ENCODE results near the gene SPDYC.
"Not testable (repeated sequence)": the region's sequence is repeated elsewhere in the genome, so short reads cannot be mapped to it uniquely, and the experiment has no call there.

Gene SPDYC

GRCh38 chr11:65134240-65134951, 35.6 kb upstream of the SPDYC start, which contains the start of gene SYVN1:
TSS of gene SYVN1 (minus strand) at chr11:65134519. CDS start at chr11:65133601, 918 bp downstream.
- peak; percentile 92 for DNase-seq (ENCODE audit: low spot score)

- peak; percentile 95 for DNase-seq (ENCODE audit: low spot score)
Observed at GRCh38 chr11:65134952-65135632, 34.9 kb upstream of the SPDYC start.

DNA sequence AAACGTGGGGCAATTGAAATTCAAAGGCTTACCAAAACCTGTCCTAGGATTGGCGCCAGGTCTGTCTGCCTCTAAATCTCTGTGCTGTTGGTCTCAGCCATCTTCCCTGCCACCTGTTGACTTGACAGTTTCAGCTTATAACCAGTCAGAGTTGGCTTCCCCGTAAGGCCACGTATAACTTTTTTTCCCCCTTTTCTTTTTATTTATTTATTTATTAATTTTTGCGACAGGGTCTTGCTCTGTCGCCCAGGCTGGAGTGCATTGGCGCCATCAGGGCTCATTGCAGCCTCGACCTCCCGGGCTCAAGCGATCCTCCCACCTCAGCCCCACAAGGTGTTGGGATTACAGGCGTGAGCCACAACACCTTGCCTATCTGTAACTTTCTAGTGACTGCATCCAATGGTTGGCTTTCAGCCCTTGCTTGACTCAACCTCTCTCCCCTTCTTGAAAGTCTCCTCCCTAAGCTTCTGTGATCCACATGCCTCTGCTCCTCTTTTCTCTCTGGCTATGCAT, 34.3 kb upstream of the SPDYC start:
- no peak for DNase-seq (ENCODE audit: low spot score)

DNA sequence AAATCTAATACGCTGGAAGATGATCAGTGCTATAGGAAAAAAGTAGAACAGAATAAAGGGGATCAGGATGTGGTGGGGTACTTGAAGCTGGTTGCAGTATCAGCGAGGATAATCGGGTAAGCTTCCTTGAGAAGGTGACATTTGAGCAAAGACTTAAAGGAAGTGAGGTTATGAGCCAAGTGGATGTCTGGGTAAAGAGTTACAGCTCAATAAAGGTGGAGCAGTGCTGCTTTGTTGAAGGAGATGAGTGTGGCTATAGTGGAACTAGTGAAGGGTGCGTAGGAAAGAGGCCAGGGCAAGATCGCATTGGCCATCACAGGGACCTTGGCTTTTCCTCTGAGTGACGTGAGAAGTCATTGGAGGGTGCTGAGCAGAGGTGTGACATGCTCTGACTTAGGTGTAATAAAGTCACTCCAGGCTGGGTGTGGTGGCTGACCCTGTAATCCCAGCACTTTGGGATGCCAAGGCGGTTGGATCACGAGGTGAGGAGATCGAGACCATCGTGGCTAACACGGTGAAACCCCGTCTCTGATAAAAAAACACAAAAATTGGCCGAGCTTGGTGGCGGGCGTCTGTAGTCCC, 33.4 kb upstream of the SPDYC start:
- no peak for DNase-seq (ENCODE audit: low spot score)

- no peak for DNase-seq (ENCODE audit: low spot score)
Observed at GRCh38 chr11:65141896-65142494, 28.0 kb upstream of the SPDYC start.

- no peak for DNase-seq (ENCODE audit: low spot score)
Observed at GRCh38 chr11:65147352-65148075, 22.5 kb upstream of the SPDYC start.

GRCh38 chr11:65148657-65149056, 21.4 kb upstream of the SPDYC start:
- DNase-seq (ENCODE audit: low spot score) = no peak

- DNase-seq (ENCODE audit: low spot score) = not testable (repeated sequence)
Observed at GRCh38 chr11:65150131-65150508, 19.9 kb upstream of the SPDYC start.

DNA sequence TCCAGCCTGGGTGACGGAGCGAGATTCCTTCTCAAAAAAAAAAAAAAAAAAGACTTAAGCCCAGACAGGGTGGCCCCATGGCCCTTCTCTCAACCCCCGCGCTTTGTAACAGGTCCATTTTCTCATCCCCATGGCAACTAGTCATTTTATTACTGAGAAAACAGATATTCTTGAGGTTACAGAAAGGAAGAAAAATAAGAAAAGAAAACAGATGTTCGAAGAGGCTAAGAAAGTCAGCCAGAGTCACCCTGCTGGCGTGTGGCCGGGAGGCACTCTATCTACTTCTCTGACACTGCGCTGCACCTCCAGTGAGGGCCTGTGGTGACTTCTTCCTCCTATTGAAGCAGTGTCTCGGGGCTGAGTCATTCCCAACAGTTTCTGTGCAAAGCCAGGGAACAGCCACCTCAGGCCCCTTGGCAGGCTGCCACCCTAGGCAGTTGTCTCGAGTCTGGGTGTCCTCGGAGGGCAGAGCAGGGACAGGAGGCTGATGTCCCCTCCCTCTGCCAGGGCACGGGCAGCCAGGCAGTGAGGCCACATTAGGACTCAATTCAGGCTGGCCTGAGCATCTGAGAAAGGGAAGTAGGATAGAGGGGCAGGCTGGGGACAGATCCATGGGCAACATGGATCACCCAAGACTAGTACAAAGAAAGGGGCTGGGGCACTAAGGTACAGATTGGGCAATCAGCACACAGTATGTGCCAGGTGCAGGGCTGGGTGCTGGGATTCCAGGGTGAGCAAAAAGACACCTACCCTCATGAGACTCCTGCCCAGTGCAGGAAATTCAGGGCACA, 19.3 kb upstream of the SPDYC start:
- peak; percentile 78 for DNase-seq (ENCODE audit: low spot score)

DNA sequence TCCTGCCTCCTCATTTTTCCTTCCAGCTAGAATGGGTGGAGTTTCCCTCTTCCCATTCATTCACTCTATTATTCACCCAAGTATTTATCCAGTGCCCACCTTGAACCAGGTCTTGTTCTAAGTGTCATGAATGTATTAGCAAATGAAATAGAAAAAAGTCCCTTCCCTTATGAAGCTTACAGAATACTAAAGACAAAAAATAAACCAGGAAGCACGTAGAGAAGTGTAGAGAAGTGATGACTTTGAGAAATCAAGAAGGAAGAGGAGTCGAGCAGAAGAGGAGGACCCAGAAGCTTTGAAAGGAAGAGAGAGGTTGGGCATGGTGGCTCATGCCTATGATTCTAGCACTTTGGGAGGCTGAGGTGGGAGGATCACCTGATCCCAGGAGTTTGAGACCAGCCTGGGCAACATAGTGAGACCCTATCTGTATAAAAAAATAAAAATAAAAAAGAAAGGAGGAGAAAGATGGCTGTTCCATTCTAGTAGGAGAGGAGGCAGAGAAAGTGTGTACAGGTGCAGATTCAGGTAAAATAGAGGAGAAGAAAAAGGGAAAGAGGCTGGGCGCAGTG, 18.6 kb upstream of the SPDYC start:
- DNase-seq (ENCODE audit: low spot score) = no peak

DNA sequence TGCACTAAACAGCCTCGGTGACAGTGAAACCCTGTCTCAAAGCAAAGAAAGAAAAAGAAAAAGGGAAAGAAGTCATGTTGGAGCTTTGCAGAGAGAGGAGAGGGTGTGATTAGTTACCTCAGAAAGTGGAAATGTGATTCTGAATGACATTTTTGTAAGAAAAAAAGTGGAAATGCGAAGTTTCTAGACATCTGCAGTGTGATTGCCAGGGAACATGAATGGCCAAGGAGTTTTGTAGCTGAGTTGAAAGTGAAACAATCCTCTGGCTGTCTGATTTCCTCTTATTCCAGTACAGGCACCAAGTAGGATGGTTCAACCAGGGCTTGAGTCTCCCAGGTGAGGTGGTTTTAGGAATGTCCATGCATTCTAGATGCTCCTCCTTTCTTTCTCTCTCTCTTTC, 17.9 kb upstream of the SPDYC start:
- DNase-seq (ENCODE audit: low spot score) = no peak

- DNase-seq (ENCODE audit: low spot score) = no peak
Observed at GRCh38 chr11:65156256-65156655, 13.8 kb upstream of the SPDYC start.

DNA sequence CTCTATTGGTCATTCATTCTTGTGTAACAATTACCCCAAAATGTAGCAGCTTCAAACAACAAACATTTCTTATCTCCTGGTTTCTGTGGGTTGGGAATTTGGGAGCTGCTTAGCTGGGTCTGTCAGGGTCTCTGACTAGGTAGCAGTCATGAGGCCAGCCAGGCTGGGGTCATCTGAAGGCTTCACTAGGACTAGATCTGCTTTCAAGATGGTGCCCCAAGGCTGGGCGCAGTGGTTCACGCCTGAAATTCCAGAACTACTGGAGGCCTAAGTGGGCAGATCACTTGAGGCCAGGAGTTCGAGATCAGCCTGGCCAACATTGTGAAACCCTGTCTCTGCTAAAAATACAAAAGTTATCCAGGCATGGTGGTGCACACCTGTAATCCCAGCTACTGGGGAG, 13.1 kb upstream of the SPDYC start:
- DNase-seq (ENCODE audit: low spot score) = no peak

DNA sequence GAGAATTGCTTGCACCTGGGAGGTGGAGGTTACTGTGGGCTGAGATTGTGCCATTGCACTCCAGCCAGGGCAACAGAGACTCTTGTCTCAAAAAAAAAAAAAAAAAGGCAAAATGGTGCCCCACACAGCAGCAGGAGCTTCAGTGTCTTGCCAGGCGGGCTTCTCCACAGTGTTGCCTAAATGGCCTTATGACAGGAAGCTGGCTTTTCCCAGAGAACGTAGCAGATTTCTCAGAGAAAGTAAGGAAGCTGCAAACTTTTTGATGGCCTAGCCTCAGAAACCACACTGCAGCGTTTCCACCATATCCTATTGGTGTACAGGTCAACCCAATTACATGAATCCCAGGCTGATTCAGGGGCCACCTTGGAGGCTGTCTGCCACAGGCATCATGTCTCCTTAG, 12.7 kb upstream of the SPDYC start:
- DNase-seq (ENCODE audit: low spot score) = no peak

GRCh38 chr11:65159012-65159411, 11.0 kb upstream of the SPDYC start:
- DNase-seq (ENCODE audit: low spot score) = no peak

DNA sequence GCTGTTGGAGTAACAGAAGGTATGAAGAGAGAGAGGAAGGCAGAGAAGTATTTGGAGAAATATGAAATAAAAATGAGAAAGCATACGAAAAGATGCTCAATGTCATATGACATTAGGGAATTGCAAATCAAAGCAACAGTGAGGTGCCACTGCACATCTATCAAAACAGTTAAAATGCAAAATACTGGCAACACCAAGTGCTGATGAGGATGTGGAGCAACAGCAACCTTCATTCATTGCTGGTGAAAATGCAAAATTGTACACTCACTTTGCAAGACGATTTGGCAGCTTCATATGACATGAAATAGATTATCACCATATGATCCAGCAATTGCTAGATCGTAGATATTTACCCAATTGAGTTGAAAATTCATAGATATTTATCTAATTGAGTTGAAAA, 9.4 kb upstream of the SPDYC start:
- no peak for DNase-seq (ENCODE audit: low spot score)

DNA sequence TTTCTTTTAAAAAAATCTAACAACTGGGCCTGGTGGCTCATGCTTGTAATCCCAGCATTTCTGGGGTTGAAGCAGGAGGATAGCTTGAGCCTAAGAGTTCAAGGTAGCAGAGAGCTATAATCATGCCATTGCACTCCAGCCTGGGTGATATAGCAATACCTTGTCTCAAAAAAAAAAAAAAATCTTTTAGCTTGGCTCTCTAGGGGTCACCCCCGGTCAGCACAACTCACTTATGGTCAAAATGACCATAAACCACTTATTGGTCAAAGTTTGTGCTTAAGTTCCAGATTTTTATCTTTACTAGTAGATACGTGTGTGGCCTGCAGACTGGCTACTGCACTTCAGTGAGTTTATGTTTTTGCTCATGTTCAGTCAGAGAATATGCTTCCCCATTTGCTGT, 6.3 kb upstream of the SPDYC start:
- no peak for DNase-seq (ENCODE audit: low spot score)

GRCh38 chr11:65165410-65166317, 4.4 kb upstream of the SPDYC start:
- DNase-seq (ENCODE audit: low spot score) = no peak

DNA sequence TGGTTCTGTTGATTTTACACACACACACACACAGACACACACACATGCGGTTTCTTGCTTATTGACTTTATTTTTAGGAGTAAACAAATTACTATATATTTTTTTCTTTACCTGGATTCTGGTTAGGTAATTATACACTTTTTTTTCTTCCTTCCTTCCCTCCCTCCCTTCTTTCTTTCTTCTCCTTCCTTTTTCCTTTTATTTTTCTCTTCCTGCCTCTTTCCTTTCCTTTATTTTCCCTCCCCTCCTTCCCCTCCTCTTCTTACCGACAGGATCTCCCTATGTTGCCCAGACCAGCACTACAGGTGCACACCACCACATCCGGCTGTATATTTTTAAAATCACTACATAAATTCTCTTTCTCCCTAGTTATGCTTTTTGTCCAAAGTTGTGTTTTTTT, 3.1 kb upstream of the SPDYC start:
- DNase-seq (ENCODE audit: low spot score) = no peak

GRCh38 chr11:65167656-65168055, 2.4 kb upstream of the SPDYC start:
- no peak for DNase-seq (ENCODE audit: low spot score)

All from pons (tissue), 1 donor.